Stimulated activated CD4-positive, alpha-beta T cell treated with anti-CD3 and anti-CD28 coated beads, Interleukin-1b, Interleukin-23, amount 100 ng/mL, for 24 hours (primary cell): Measurements from ENCODE around the gene CD164.
"Not testable (repeated sequence)": the region's sequence is repeated elsewhere in the genome, so short reads cannot be mapped to it uniquely, and the experiment has no call there.

Experiments used
- DNase-seq, 4 experiments: peaks; one replicate each; pipeline ENCODE4 v3.0.0-alpha.2; 2020; ENCODE audit warnings: low read depth in 4 of 4, low spot score in 1 of 4

CD164 gene

GRCh38 chr6:109377717-109378116 is 4.5 kb downstream of the CD164 start:
- no peak for DNase-seq

- no peak for DNase-seq
Measured at GRCh38 chr6:109374326-109374892, 7.9 kb downstream of the CD164 start.

GRCh38 chr6:109373762-109374161 is 8.5 kb downstream of the CD164 start:
- peak in 2 of 4 experiments; percentile 11 to 32 for DNase-seq

- peak in 1 of 4 experiments; percentile 3 for DNase-seq
Measured at GRCh38 chr6:109373331-109373730, 8.9 kb downstream of the CD164 start.

GRCh38 chr6:109372130-109372529 is 10.1 kb downstream of the CD164 start:
- no peak for DNase-seq

- DNase-seq: no peak
Measured at GRCh38 chr6:109370792-109371191, 11.5 kb downstream of the CD164 start.

- DNase-seq: no peak
Measured at GRCh38 chr6:109370336-109370735, 11.9 kb downstream of the CD164 start.

- DNase-seq: no peak
Measured at GRCh38 chr6:109369728-109370127, 12.5 kb downstream of the CD164 start.

GRCh38 chr6:109364382-109365078 is 17.7 kb downstream of the CD164 start:
- not testable (repeated sequence) for DNase-seq

- no peak for DNase-seq
Measured at GRCh38 chr6:109363753-109364152, 18.5 kb downstream of the CD164 start.

GRCh38 chr6:109362102-109362884 is 20.0 kb downstream of the CD164 start:
- DNase-seq: no peak

- DNase-seq: no peak
Measured at GRCh38 chr6:109360791-109361190, 21.5 kb downstream of the CD164 start.

- no peak for DNase-seq
Measured at GRCh38 chr6:109360281-109360680, 22.0 kb downstream of the CD164 start.

GRCh38 chr6:109359248-109359647 is 23.0 kb downstream of the CD164 start:
- DNase-seq: no peak

- no peak for DNase-seq
Measured at GRCh38 chr6:109358204-109358603, 24.1 kb downstream of the CD164 start.

GRCh38 chr6:109356237-109356636 is 26.0 kb downstream of the CD164 start:
- no peak for DNase-seq

GRCh38 chr6:109351231-109352130 is 30.8 kb downstream of the CD164 start:
- no peak for DNase-seq

- no peak for DNase-seq
Measured at GRCh38 chr6:109349419-109349987, 32.8 kb downstream of the CD164 start.

- no peak for DNase-seq
Measured at GRCh38 chr6:109348226-109348625, 34.0 kb downstream of the CD164 start.

- no peak for DNase-seq
Measured at GRCh38 chr6:109347779-109348178, 34.5 kb downstream of the CD164 start.

- no peak for DNase-seq
Measured at GRCh38 chr6:109345986-109346385, 36.3 kb downstream of the CD164 start.
